Caco-2 (cell line): ENCODE results near the gene KRT2. TPM values are rescaled to one million over a fixed set of nuclear protein-coding genes. Genes with fewer than 3 reads are reported as not detected.

ENCODE experiments used
- BruUV-seq: library from RNA; stranded (reverse); fragments of 400-500 nt; replicated peaks from 2 replicates; lab custom pipeline; 2021; lab: Mats Ljungman, UMichigan
- CTCF ChIA-PET: fragments of 300-600 bp; sonication (Branson Sonifier 250); formaldehyde crosslinking; loops from one replicate; lab custom pipeline; 2022; ENCODE audit warnings: antibody characterized with exemption; lab: Charles Lee
- POLR2A ChIA-PET: fragments of 300-600 bp; sonication (Branson Sonifier 250); formaldehyde crosslinking; loops from one replicate; lab custom pipeline; 2022; ENCODE audit warnings: antibody characterized with exemption; lab: Charles Lee
- DNase-seq, 2 experiments: peaks; one replicate each; pipeline versions ENCODE4 v3.0.0 to v3.0.0-alpha.2; 2020 to 2022
- H3K27me3 ChIP-seq: replicated peaks from 2 replicates; pipeline ENCODE4 v1.6.0; 2011; ENCODE audit warnings: low read length; ENCODE audit not compliant: control insufficient read depth, insufficient read depth
- H3K36me3 ChIP-seq: 2 replicates; pipeline ENCODE4 v1.5.1; 2011; ENCODE audit warnings: low read length; ENCODE audit not compliant: control insufficient read depth, insufficient read depth
- H3K4me1 ChIP-seq: fragments of 250-450 bp; sonication (Bioruptor Pico); 2 replicates; pipeline ENCODE4 v1.5.1; 2020; ENCODE audit warnings: mild to moderate bottlenecking
- H3K4me3 ChIP-seq: 2 replicates; pipeline ENCODE4 v1.5.1; 2011; ENCODE audit warnings: low read depth, mild to moderate bottlenecking, control low read depth, low read length
- H3K9me3 ChIP-seq: fragments of 250-450 bp; sonication (Bioruptor Pico); 2 replicates; pipeline ENCODE4 v1.5.1; 2020; ENCODE audit warnings: mild to moderate bottlenecking, moderate library complexity
- H3K27ac Mint-ChIP-seq: one replicate; pipeline ENCODE4 v1.8.0; 2022; ENCODE audit warnings: mixed read lengths; ENCODE audit not compliant: unreplicated experiment
- H3K27me3 Mint-ChIP-seq: one replicate; pipeline ENCODE4 v1.8.0; 2022; ENCODE audit warnings: mixed read lengths; ENCODE audit not compliant: insufficient read depth, unreplicated experiment
- H3K36me3 Mint-ChIP-seq: one replicate; pipeline ENCODE4 v1.8.0; 2022; ENCODE audit warnings: mild to moderate bottlenecking, mixed read lengths; ENCODE audit not compliant: insufficient read depth, unreplicated experiment
- H3K4me1 Mint-ChIP-seq: one replicate; pipeline ENCODE4 v1.8.0; 2022; ENCODE audit warnings: low read depth, mixed read lengths; ENCODE audit not compliant: unreplicated experiment
- H3K4me3 Mint-ChIP-seq: one replicate; pipeline ENCODE4 v1.8.0; 2022; ENCODE audit warnings: mild to moderate bottlenecking, moderate library complexity, mixed read lengths; ENCODE audit not compliant: unreplicated experiment
- H3K9me3 Mint-ChIP-seq: one replicate; pipeline ENCODE4 v1.8.0; 2022; ENCODE audit warnings: mixed read lengths; ENCODE audit not compliant: unreplicated experiment
- intact Hi-C: fragments of 100-400 bp; cut with micrococcal nuclease; formaldehyde crosslinking; loops from one replicate; pipeline ENCODE4 v1.10.0; 2022; ENCODE audit not compliant: unreplicated experiment
- total RNA-seq: library from RNA; stranded (reverse); gene quantifications from 2 replicates; pipeline ENCODE4 v1.2.3, GENCODE V29; 2022
- TF ChIP-seq, protein P1 (sequence below), 2 experiments: fragments of 200-600 bp in 1 of 2; IDR thresholded peaks; 1 replicate in 1 of 2; 2 replicates in 1 of 2; pipeline versions ENCODE4 v1.5.1 to v1.8.0; 2011 to 2022; ENCODE audit warnings: antibody characterized with exemption in 1 of 2, control low read depth in 1 of 2, inconsistent platforms in 1 of 2, low read depth in 1 of 2, low read length in 1 of 2, mild to moderate bottlenecking in 1 of 2, moderate library complexity in 1 of 2; ENCODE audit not compliant: insufficient read depth in 1 of 2, severe bottlenecking in 1 of 2, unreplicated experiment in 1 of 2

Gene KRT2
- total RNA-seq, 1 experiment from 2014 or later = not detected

GRCh38 chr12:52615912-52616311, 36.1 kb downstream of the KRT2 start:
- Mint-ChIP-seq H3K4me3 (no peak overlapping the region), H3K4me1 (no peaks in the 10 kb centered on the region), H3K27ac (no peak overlapping the region), H3K36me3 (no peaks in the 10 kb centered on the region), H3K27me3 (peaks cover 16% of the 10 kb centered on the region), H3K9me3 (no peaks in the 10 kb centered on the region)
- TF ChIP-seq, protein P1, sequence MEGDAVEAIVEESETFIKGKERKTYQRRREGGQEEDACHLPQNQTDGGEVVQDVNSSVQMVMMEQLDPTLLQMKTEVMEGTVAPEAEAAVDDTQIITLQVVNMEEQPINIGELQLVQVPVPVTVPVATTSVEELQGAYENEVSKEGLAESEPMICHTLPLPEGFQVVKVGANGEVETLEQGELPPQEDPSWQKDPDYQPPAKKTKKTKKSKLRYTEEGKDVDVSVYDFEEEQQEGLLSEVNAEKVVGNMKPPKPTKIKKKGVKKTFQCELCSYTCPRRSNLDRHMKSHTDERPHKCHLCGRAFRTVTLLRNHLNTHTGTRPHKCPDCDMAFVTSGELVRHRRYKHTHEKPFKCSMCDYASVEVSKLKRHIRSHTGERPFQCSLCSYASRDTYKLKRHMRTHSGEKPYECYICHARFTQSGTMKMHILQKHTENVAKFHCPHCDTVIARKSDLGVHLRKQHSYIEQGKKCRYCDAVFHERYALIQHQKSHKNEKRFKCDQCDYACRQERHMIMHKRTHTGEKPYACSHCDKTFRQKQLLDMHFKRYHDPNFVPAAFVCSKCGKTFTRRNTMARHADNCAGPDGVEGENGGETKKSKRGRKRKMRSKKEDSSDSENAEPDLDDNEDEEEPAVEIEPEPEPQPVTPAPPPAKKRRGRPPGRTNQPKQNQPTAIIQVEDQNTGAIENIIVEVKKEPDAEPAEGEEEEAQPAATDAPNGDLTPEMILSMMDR (IDR thresholded peaks at IDR 0.05; ENCODE audit: insufficient read depth in 1 of 2, low read depth in 1 of 2, low read length in 1 of 2, severe bottlenecking in 1 of 2, unreplicated experiment in 1 of 2) = no peak
- Histone ChIP-seq H3K4me1 (no peaks in the 10 kb centered on the region), H3K4me3 (no peak overlapping the region), H3K36me3 (no peaks in the 10 kb centered on the region), H3K9me3 (no peaks in the 10 kb centered on the region), H3K27me3 (no peaks in the 10 kb centered on the region; the same call in 1 of the 2 replicates)
- no TSS peak for BruUV-seq
- ChIA-PET POLR2A (no interaction called here), CTCF (no interaction called here)
- intact Hi-C loops = no loop called here
- no peak for DNase-seq

GRCh38 chr12:52615208-52615868, 36.7 kb downstream of the KRT2 start:
- no peaks in the 10 kb centered on the region; the same call in 1 of the 2 replicates for H3K27me3 ChIP-seq
- Mint-ChIP-seq H3K4me3 (no peak overlapping the region), H3K27me3 (peaks cover 16% of the 10 kb centered on the region), H3K4me1 (no peaks in the 10 kb centered on the region), H3K9me3 (no peaks in the 10 kb centered on the region), H3K36me3 (no peaks in the 10 kb centered on the region), H3K27ac (no peak overlapping the region)
- H3K36me3 ChIP-seq = no peaks in the 10 kb centered on the region
- CTCF ChIA-PET = no interaction called here
- H3K4me3 ChIP-seq = no peak overlapping the region
- BruUV-seq = no TSS peak
- TF ChIP-seq, protein P1 (IDR thresholded peaks at IDR 0.05; ENCODE audit: insufficient read depth in 1 of 2, low read depth in 1 of 2, low read length in 1 of 2, severe bottlenecking in 1 of 2, unreplicated experiment in 1 of 2) = no peak
- intact Hi-C loops = no loop called here
- DNase-seq = no peak
- H3K9me3 ChIP-seq = no peaks in the 10 kb centered on the region
- no peaks in the 10 kb centered on the region for H3K4me1 ChIP-seq
- POLR2A ChIA-PET = no interaction called here

GRCh38 chr12:52614381-52615207, 37.4 kb downstream of the KRT2 start:
- H3K27ac Mint-ChIP-seq = no peak overlapping the region
- intact Hi-C loops = no loop called here
- no peaks in the 10 kb centered on the region for H3K9me3 Mint-ChIP-seq
- no peak overlapping the region for H3K4me3 ChIP-seq
- BruUV-seq = no TSS peak
- POLR2A ChIA-PET = no interaction called here
- H3K4me1 Mint-ChIP-seq = no peaks in the 10 kb centered on the region
- no peaks in the 10 kb centered on the region for H3K9me3 ChIP-seq
- CTCF ChIA-PET = no interaction called here
- H3K4me1 ChIP-seq = no peaks in the 10 kb centered on the region
- TF ChIP-seq, protein P1 (IDR thresholded peaks at IDR 0.05; ENCODE audit: insufficient read depth in 1 of 2, low read depth in 1 of 2, low read length in 1 of 2, severe bottlenecking in 1 of 2, unreplicated experiment in 1 of 2) = no peak
- no peaks in the 10 kb centered on the region for H3K36me3 ChIP-seq
- no peaks in the 10 kb centered on the region; the same call in 1 of the 2 replicates for H3K27me3 ChIP-seq
- peaks cover 16% of the 10 kb centered on the region for H3K27me3 Mint-ChIP-seq
- DNase-seq = no peak
- no peaks in the 10 kb centered on the region for H3K36me3 Mint-ChIP-seq
- H3K4me3 Mint-ChIP-seq = no peak overlapping the region
